HUES48 (cell line): Measurements from ENCODE around the gene CHRM2.

Experiments
- H3K27ac ChIP-seq: one replicate; pipeline ENCODE4 v1.7.0; 2013; ENCODE audit warnings: low read depth, low read length, inconsistent platforms
- H3K27me3 ChIP-seq: 2 replicates; pipeline ENCODE4 v1.6.1; 2013; ENCODE audit warnings: mild to moderate bottlenecking, low read length; ENCODE audit not compliant: control insufficient read depth, insufficient read depth
- H3K36me3 ChIP-seq: 2 replicates; pipeline ENCODE4 v1.6.1; 2013; ENCODE audit warnings: low read length; ENCODE audit not compliant: control insufficient read depth, insufficient read depth
- H3K4me1 ChIP-seq: 2 replicates; pipeline ENCODE4 v1.6.1; 2013; ENCODE audit warnings: mild to moderate bottlenecking, low read length; ENCODE audit not compliant: control insufficient read depth, insufficient read depth
- H3K4me3 ChIP-seq: 2 replicates; pipeline ENCODE4 v1.5.1; 2013; ENCODE audit warnings: mild to moderate bottlenecking, low read depth, low read length
- H3K9ac ChIP-seq: 2 replicates; pipeline ENCODE4 v1.6.1; 2013; ENCODE audit warnings: mild to moderate bottlenecking, low read depth, low read length, moderate library complexity
- H3K9me3 ChIP-seq: 2 replicates; pipeline ENCODE4 v1.6.1; 2013; ENCODE audit warnings: low read length; ENCODE audit not compliant: control insufficient read depth, insufficient read depth

Gene CHRM2

GRCh38 chr7:137017221-137017620, 148.8 kb downstream of the CHRM2 start:
- Histone ChIP-seq H3K9ac (no peak overlapping the region), H3K27me3 (no peaks in the 10 kb centered on the region), H3K9me3 (no peaks in the 10 kb centered on the region), H3K4me3 (no peak overlapping the region), H3K4me1 (peaks cover 11% of the 10 kb centered on the region), H3K36me3 (no peaks in the 10 kb centered on the region), H3K27ac (no peak overlapping the region)

GRCh38 chr7:137018468-137018867, 150.0 kb downstream of the CHRM2 start:
- peaks cover 11% of the 10 kb centered on the region for H3K4me1 ChIP-seq
- no peak overlapping the region for H3K4me3 ChIP-seq
- H3K9me3 ChIP-seq: no peaks in the 10 kb centered on the region
- no peak overlapping the region for H3K9ac ChIP-seq
- peak overlapping the region; percentile 59 for H3K27ac ChIP-seq
- H3K36me3 ChIP-seq: no peaks in the 10 kb centered on the region
- H3K27me3 ChIP-seq: no peaks in the 10 kb centered on the region

DNA sequence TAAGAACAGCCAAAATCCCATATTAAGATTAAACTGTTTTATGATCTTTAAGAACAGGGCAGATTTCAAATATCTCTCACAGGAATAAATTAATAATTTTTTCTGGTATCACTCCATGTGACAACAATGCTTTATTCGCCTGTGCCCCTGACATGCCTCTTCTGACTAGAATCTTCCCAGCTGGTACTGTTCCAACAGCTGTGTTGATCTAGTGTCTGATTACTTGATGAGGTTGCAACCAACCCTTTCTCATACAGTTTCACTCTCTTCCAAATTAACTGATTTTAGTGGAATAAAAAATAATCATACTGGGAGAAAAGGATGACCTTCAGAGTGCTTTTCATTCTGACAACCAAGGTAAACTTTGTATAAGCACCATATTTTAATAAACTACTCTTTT, 151.9 kb downstream of the CHRM2 start:
- Histone ChIP-seq H3K27me3 (no peaks in the 10 kb centered on the region), H3K4me1 (peaks cover 11% of the 10 kb centered on the region), H3K4me3 (no peak overlapping the region), H3K9me3 (no peaks in the 10 kb centered on the region), H3K9ac (no peak overlapping the region), H3K36me3 (no peaks in the 10 kb centered on the region), H3K27ac (no peak overlapping the region)

DNA sequence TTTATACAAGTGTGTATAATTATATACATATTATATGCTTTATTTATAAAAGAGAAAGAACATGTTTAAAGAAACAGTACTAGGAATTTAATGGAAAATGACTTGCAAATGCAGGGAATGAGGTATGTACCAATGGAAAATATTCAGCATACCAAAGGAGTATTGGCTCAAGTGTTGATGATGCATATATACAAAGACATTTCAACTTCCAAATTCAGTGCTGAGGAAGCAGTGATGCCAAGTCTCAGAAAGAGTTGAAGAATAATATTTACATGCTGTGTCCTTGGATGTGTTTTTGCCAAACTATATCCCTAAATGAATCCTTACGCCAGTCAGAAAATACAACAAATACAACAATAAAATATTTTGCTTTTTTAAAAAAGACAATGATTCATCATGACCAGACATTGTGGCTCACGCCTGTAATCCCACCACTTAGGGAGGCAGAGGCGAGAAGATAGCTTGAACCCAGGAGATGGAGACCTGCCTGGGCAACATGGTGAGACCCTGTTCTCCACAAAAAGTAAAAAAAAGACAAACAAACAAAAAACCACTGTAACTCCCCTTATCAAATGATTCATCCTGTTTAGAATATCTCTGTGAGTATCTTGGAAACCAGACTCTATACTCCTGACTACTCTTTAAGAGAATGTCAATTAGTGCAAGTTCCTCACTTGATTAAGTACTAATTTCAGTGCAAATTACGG, 157.2 kb downstream of the CHRM2 start:
- Histone ChIP-seq H3K27me3 (no peaks in the 10 kb centered on the region), H3K9me3 (no peaks in the 10 kb centered on the region), H3K4me3 (no peak overlapping the region), H3K36me3 (no peaks in the 10 kb centered on the region), H3K4me1 (no peaks in the 10 kb centered on the region), H3K27ac (no peak overlapping the region), H3K9ac (no peak overlapping the region)

GRCh38 chr7:137026176-137026500, 157.7 kb downstream of the CHRM2 start:
- Histone ChIP-seq H3K9ac (no peak overlapping the region), H3K4me3 (no peak overlapping the region), H3K27ac (no peak overlapping the region), H3K27me3 (no peaks in the 10 kb centered on the region), H3K4me1 (no peaks in the 10 kb centered on the region), H3K36me3 (no peaks in the 10 kb centered on the region), H3K9me3 (no peaks in the 10 kb centered on the region)

DNA sequence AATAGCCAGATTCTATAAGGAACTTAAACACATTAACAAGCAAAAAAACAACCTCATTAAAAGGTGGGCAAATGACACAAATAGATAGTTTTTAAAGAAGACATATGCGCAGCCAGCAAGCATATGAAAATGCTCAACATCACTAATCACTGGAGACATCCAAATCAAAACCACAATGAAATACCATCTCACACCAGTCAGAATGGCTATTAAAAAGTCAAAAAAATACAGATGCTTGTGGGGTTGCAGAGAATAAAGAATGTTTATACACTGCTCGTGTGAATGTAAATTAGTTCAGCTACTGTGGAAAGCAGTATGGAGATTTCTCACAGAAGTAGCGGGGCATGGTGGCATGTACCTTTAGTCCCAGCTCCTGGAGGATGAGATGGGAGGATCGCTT, 164.0 kb downstream of the CHRM2 start:
- Histone ChIP-seq H3K4me1 (0 out of 2 replicates have a peak, but pooled peaks cover 6% of the 10 kb centered on the region), H3K9ac (no peak overlapping the region), H3K27ac (no peak overlapping the region), H3K36me3 (no peaks in the 10 kb centered on the region), H3K27me3 (no peaks in the 10 kb centered on the region), H3K9me3 (no peaks in the 10 kb centered on the region), H3K4me3 (no peak overlapping the region)

DNA sequence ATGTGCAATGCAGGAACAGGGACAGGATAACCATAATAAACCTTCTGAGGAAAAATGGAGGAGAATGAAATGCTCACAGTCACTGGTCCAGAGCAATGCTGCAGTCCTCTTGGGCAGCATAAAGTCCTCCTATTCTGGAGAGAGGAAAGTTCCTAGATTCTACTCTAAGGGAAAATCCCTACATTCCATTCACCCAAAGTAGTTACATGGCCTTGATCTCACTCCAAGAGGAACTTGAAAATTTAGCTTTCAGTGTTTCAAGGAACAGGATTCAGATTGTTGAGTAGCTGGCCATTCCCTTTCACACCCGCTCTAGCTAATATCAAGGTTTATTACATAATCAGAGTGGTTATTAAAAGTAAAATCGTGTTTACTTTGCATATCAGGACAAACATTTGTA, 168.3 kb downstream of the CHRM2 start:
- no peaks in the 10 kb centered on the region for H3K27me3 ChIP-seq
- H3K36me3 ChIP-seq: no peaks in the 10 kb centered on the region
- H3K4me3 ChIP-seq: no peak overlapping the region
- no peaks in the 10 kb centered on the region for H3K9me3 ChIP-seq
- 0 out of 2 replicates have a peak, but pooled peaks cover 8% of the 10 kb centered on the region for H3K4me1 ChIP-seq
- no peak overlapping the region for H3K9ac ChIP-seq
- H3K27ac ChIP-seq: no peak overlapping the region

- Histone ChIP-seq H3K4me3 (no peak overlapping the region), H3K9me3 (no peaks in the 10 kb centered on the region), H3K36me3 (no peaks in the 10 kb centered on the region), H3K27me3 (no peaks in the 10 kb centered on the region), H3K4me1 (peaks cover 12% of the 10 kb centered on the region), H3K27ac (no peak overlapping the region), H3K9ac (no peak overlapping the region)
Measured at GRCh38 chr7:137038706-137039105, 170.3 kb downstream of the CHRM2 start.

DNA sequence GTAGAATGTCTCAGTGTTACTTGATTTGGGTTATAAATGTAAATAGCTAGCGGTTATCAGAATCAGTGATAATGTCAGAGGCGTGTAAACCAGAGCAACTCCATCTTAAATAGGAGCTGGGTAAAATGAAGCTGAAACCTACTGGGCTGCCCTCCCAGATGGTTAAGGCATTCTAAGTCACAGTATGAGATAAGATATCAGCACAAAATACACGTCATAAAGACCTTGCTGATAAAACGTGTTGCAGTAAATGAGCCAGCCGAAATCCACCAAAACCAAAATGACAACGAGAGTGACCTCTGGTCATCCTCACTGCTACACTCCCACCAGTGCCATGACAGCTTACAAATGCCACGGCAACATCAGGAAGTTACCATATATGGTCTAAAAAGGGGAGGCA, 172.3 kb downstream of the CHRM2 start:
- H3K9ac ChIP-seq: no peak overlapping the region
- H3K36me3 ChIP-seq: no peaks in the 10 kb centered on the region
- H3K27me3 ChIP-seq: no peaks in the 10 kb centered on the region
- no peaks in the 10 kb centered on the region for H3K9me3 ChIP-seq
- H3K4me3 ChIP-seq: no peak overlapping the region
- H3K4me1 ChIP-seq: peaks cover 12% of the 10 kb centered on the region
- H3K27ac ChIP-seq: no peak overlapping the region

GRCh38 chr7:137045573-137045972, 177.1 kb downstream of the CHRM2 start:
- no peaks in the 10 kb centered on the region for H3K27me3 ChIP-seq
- peaks cover 7% of the 10 kb centered on the region for H3K4me1 ChIP-seq
- no peaks in the 10 kb centered on the region for H3K9me3 ChIP-seq
- no peak overlapping the region for H3K9ac ChIP-seq
- H3K36me3 ChIP-seq: no peaks in the 10 kb centered on the region
- no peak overlapping the region for H3K4me3 ChIP-seq
- no peak overlapping the region for H3K27ac ChIP-seq

GRCh38 chr7:137069249-137069963, 201.0 kb downstream of the CHRM2 start:
- no peak overlapping the region for H3K4me3 ChIP-seq
- H3K9me3 ChIP-seq: no peaks in the 10 kb centered on the region
- H3K9ac ChIP-seq: no peak overlapping the region
- 0 out of 2 replicates have a peak, but pooled peaks cover 2% of the 10 kb centered on the region for H3K4me1 ChIP-seq
- no peak overlapping the region for H3K27ac ChIP-seq
- no peaks in the 10 kb centered on the region for H3K27me3 ChIP-seq
- H3K36me3 ChIP-seq: no peaks in the 10 kb centered on the region
